Small intestine (tissue), 7 donors: Measurements from ENCODE around the gene ARHGAP22. TPM values are rescaled to one million over a fixed set of nuclear protein-coding genes. Genes with fewer than 3 reads are reported as not detected.

ENCODE experiments used
- DNase-seq, 2 donors: peaks; one replicate each; pipeline versions ENCODE4 v3.0.0 to v3.0.0-alpha.2; 2013
- FAIRE-seq: peaks from 2 replicates; lab custom pipeline; 2012; peaks lifted over from hg19 to GRCh38; lab: Jason Lieb, UNC
- H3K27ac ChIP-seq, 3 donors: one replicate each; pipeline ENCODE4 v1.5.1; 2013; ENCODE audit warnings: low read length in 2 of 3, mild to moderate bottlenecking in 2 of 3, control low read depth in 1 of 3, inconsistent platforms in 1 of 3, low read depth in 1 of 3, moderate library complexity in 1 of 3
- H3K27me3 ChIP-seq, 3 donors: one replicate each; pipeline ENCODE4 v1.6.1; 2013; ENCODE audit warnings: low read length in 3 of 3, inconsistent platforms in 1 of 3; ENCODE audit not compliant: control insufficient read depth in 3 of 3, insufficient read depth in 3 of 3
- H3K36me3 ChIP-seq, 3 donors: one replicate each; pipeline ENCODE4 v1.6.1; 2013; ENCODE audit warnings: low read length in 3 of 3, inconsistent platforms in 1 of 3, low read depth in 1 of 3, mild to moderate bottlenecking in 1 of 3, moderate library complexity in 1 of 3; ENCODE audit not compliant: control insufficient read depth in 3 of 3, insufficient read depth in 2 of 3
- H3K4me1 ChIP-seq, 3 donors: one replicate each; pipeline ENCODE4 v1.6.1; 2013; ENCODE audit warnings: low read length in 2 of 3, inconsistent platforms in 1 of 3, low read depth in 1 of 3, mild to moderate bottlenecking in 1 of 3, moderate library complexity in 1 of 3; ENCODE audit not compliant: control insufficient read depth in 3 of 3, insufficient read depth in 2 of 3
- H3K4me3 ChIP-seq, 3 donors: one replicate each; pipeline ENCODE4 v1.5.1; 2013; ENCODE audit warnings: low read length in 3 of 3, control low read depth in 1 of 3, inconsistent platforms in 1 of 3, low read depth in 1 of 3, mild to moderate bottlenecking in 1 of 3, moderate library complexity in 1 of 3
- H3K9me3 ChIP-seq, 2 donors: one replicate each; pipeline ENCODE4 v1.6.1; 2013; ENCODE audit warnings: low read depth in 1 of 2, low read length in 1 of 2; ENCODE audit not compliant: control insufficient read depth in 2 of 2, insufficient read depth in 1 of 2
- WGBS, 3 donors: extraction: QIAGEN DNeasy Blood & Tissue Kit; methylation state at CpG; one replicate each; pipeline ENCODE4 v1.1.7; 2013; 5-methylcytosine and 5-hydroxymethylcytosine counted together
- polyA plus RNA-seq, 4 donors: library from polyadenylated mRNA; stranded (reverse) in 3 of 4; unstranded in 1 of 4; fragments of 200-250 nt in 3 of 4; fragments of 120-200 nt in 1 of 4; gene quantifications; one replicate each; pipeline versions ENCODE4 v1.2.1 to v1.2.3, GENCODE V29; 2013
- donor health status: healthy with polysubstance abuse.
- donor health status: control.
- donor health status: control.
- donor health status: Bipolar disorder and iron deficiency.
- donor health status: healthy.

Gene ARHGAP22
- polyA plus RNA-seq, 4 donors, result 0.54 to 1.4 (median 1.3) TPM; not detected in 1

DNA sequence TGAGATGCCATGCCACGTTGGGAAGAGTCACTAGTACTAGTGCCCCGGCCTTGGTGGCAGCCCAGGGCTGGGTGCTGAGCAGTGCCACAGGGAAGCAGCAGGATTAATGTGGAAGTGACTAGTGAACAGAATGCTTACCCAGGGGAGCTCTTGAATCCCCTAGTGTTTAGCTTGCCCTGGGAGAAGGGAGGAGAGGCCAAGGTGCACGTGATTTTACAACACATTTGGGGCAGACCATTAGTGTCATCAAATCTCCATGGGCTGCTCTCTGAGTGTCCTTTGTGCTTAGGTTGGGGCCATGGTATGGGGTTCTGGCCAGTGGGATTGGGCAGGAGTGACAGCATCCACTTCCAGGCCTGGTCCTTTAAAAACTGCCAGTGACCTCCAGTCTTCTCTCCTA is 37.5 kb downstream of the ARHGAP22 start:
- H3K4me1 ChIP-seq, result no peaks in the 10 kb centered on the region
- 66 to 82% (median 76%) methylated on average over 3 of the region's 3 CpGs for WGBS, 3 donors
- H3K27ac ChIP-seq, result no peak overlapping the region
- H3K27me3 ChIP-seq, result peaks cover 0 to 4% (median 0%) of the 10 kb centered on the region in 3 donors
- H3K36me3 ChIP-seq, result no peaks in the 10 kb centered on the region
- no peak for DNase-seq
- no peak overlapping the region for H3K4me3 ChIP-seq
- no peaks in the 10 kb centered on the region for H3K9me3 ChIP-seq
- no peak for FAIRE-seq

DNA sequence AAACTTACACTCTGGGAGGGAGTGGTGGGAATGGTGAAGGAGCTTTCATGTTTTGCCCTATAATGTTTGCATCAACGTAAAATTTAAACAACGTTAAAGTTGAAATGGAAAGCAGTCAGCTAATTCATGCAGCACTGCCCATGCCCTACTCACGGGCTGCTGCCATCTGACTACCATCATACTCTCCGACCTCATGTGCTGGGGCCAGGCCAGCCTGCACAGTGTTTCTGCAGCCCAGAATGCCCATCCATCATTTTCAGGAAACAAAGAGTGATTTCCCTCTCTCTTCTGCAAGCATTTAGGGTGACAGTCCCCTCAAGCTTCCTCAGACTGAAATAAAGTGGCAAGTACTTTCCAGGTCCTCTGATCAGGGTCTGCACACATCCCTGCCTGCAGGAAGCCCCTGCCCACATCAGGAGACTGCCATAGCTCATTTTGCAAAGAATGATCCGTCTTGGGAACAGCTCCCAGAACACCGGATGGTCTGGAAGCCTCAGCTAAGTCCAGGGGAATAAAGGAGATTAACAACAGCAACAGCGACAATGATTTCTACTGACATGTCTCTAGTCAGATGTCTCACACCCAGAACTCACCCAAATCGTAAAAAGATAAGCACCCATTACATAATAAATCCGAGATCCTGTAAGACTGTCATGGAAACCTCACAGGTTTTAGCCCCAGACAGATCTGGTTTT is 40.3 kb downstream of the ARHGAP22 start:
- WGBS, 3 donors, result 55 to 58% (median 57%) methylated on average over 9 of the region's 9 CpGs
- Histone ChIP-seq H3K27ac (no peak overlapping the region), H3K36me3 (no peaks in the 10 kb centered on the region), H3K27me3 (peaks cover 0 to 3% (median 0%) of the 10 kb centered on the region in 3 donors), H3K4me1 (no peaks in the 10 kb centered on the region), H3K4me3 (no peak overlapping the region), H3K9me3 (no peaks in the 10 kb centered on the region)
- DNase-seq (no peak), FAIRE-seq (no peak)

DNA sequence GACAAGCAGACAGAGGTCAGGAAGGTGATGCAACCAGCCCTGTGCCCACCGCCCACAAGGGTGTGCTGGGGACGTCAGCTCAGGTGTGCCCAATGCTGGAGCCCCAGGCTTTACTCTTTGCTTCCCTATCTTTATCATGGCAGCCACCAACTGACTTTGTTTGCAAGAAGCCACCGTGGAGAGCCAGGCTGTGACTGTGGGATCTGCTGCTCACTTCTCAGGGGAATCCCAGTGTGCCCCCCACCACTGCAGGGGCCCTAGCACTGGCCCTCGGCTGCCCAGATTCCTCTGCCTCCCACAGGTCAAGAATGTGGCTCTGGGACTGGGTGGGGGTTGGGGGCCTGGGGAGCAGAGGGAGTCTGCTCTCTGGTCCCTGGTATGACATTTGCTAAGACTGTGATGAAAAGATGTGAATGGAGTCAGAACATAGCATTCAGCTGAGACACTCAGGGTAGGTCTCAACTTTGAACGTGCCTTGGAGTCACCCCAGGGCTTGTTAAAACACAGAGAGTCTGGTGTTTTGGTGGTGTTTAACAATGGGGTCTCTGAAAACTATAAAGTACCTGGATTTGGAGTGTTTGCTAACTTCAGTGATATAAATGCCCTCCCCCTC is 47.3 kb downstream of the ARHGAP22 start:
- Histone ChIP-seq H3K4me3 (no peak overlapping the region), H3K27me3 (peaks cover 0 to 3% (median 0%) of the 10 kb centered on the region in 3 donors), H3K27ac (no peak overlapping the region), H3K36me3 (no peaks in the 10 kb centered on the region), H3K9me3 (no peaks in the 10 kb centered on the region), H3K4me1 (no peaks in the 10 kb centered on the region)
- DNase-seq, result no peak
- FAIRE-seq, result no peak
- WGBS, 3 donors, result 44 to 78% (median 61%) methylated on average over 5 of the region's 5 CpGs

GRCh38 chr10:48556713-48557112 is 48.2 kb downstream of the ARHGAP22 start:
- Histone ChIP-seq H3K9me3 (no peaks in the 10 kb centered on the region), H3K27me3 (no peaks in the 10 kb centered on the region), H3K4me1 (no peaks in the 10 kb centered on the region), H3K4me3 (no peak overlapping the region), H3K36me3 (no peaks in the 10 kb centered on the region), H3K27ac (no peak overlapping the region)
- 73 to 87% (median 79%) methylated on average over 6 of the region's 6 CpGs for WGBS, 3 donors
- FAIRE-seq (no peak), DNase-seq (no peak)

DNA sequence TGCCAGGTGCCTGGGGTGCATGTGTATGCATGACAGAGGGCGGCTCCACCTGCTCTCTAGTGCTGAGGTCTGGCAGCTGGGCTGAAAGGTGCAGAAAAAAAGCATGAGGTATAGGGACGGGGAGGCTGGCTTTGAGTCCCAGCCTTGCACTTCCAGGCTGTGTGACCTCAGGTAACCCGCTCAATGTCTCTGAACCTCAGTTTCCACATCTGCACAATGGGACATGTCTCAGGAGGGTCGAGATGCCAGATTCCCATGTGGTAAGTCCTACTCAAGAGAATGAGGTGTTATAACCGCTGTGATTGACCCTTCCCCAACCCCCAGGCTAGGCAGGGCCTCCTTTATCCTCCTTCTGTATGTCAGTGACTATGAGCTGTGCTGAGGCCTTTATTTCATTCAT is 48.8 kb downstream of the ARHGAP22 start:
- DNase-seq (no peak), FAIRE-seq (no peak)
- H3K9me3 ChIP-seq, result no peaks in the 10 kb centered on the region
- H3K36me3 ChIP-seq, result no peaks in the 10 kb centered on the region
- H3K27me3 ChIP-seq, result no peaks in the 10 kb centered on the region
- no peak overlapping the region for H3K4me3 ChIP-seq
- no peaks in the 10 kb centered on the region for H3K4me1 ChIP-seq
- no peak overlapping the region for H3K27ac ChIP-seq
- WGBS, 3 donors, result 78 to 90% (median 85%) methylated on average over 5 of the region's 5 CpGs

GRCh38 chr10:48555310-48556042 is 49.4 kb downstream of the ARHGAP22 start:
- Histone ChIP-seq H3K36me3 (no peaks in the 10 kb centered on the region), H3K27me3 (no peaks in the 10 kb centered on the region), H3K27ac (no peak overlapping the region), H3K9me3 (no peaks in the 10 kb centered on the region), H3K4me3 (no peak overlapping the region), H3K4me1 (no peaks in the 10 kb centered on the region)
- FAIRE-seq (no peak), DNase-seq (no peak)
- WGBS, 3 donors, result 76 to 84% (median 83%) methylated on average over 9 of the region's 9 CpGs

- Histone ChIP-seq H3K36me3 (no peaks in the 10 kb centered on the region), H3K4me1 (no peaks in the 10 kb centered on the region), H3K27me3 (no peaks in the 10 kb centered on the region), H3K9me3 (no peaks in the 10 kb centered on the region), H3K4me3 (no peak overlapping the region), H3K27ac (no peak overlapping the region)
- FAIRE-seq (no peak), DNase-seq (no peak)
- 63 to 84% (median 75%) methylated on average over 3 of the region's 3 CpGs for WGBS, 3 donors
Observed at GRCh38 chr10:48554656-48555055, 50.2 kb downstream of the ARHGAP22 start.

GRCh38 chr10:48554246-48554645 is 50.6 kb downstream of the ARHGAP22 start:
- FAIRE-seq, result no peak
- H3K4me1 ChIP-seq, result no peaks in the 10 kb centered on the region
- no peaks in the 10 kb centered on the region for H3K36me3 ChIP-seq
- WGBS, 3 donors, result 85 to 93% (median 86%) methylated on average over 3 of the region's 3 CpGs
- no peak overlapping the region for H3K27ac ChIP-seq
- DNase-seq, result no peak
- no peaks in the 10 kb centered on the region for H3K27me3 ChIP-seq
- no peaks in the 10 kb centered on the region for H3K9me3 ChIP-seq
- no peak overlapping the region for H3K4me3 ChIP-seq
